GM12892 (cell line): ENCODE results near the gene RBPJL.

Source experiments
- DNase-seq: peaks from one replicate; pipeline ENCODE4 v3.0.0; 2011; ENCODE audit not compliant: insufficient read length
- FAIRE-seq: peaks from 2 replicates; lab custom pipeline; 2011; peaks lifted over from hg19 to GRCh38; lab: Jason Lieb, UNC
- POLR2A ChIP-seq: IDR thresholded peaks from 2 replicates; pipeline ENCODE4 v1.6.1; 2011; ENCODE audit warnings: low read depth, low read length, control low read depth
- POLR2AphosphoS5 ChIP-seq: IDR thresholded peaks from 2 replicates; pipeline ENCODE4 v1.6.1; 2011; ENCODE audit warnings: low read depth, low read length, control low read depth
- TAF1 ChIP-seq: IDR thresholded peaks from 2 replicates; pipeline ENCODE4 v1.6.1; 2011; ENCODE audit warnings: low read depth, mild to moderate bottlenecking, control low read depth, low read length, borderline replicate concordance

RBPJL gene

GRCh38 chr20:45340236-45340847, 33.7 kb downstream of the RBPJL start:
- DNase-seq, result no peak
- TF ChIP-seq POLR2AphosphoS5, result no peak
- no peak for TF ChIP-seq TAF1
- TF ChIP-seq POLR2A, result no peak
- FAIRE-seq, result no peak

- no peak for DNase-seq
- no peak for FAIRE-seq
- TF ChIP-seq TAF1 (no peak), POLR2AphosphoS5 (no peak), POLR2A (no peak)
These were observed 34.3 kb downstream of the RBPJL start for GRCh38 chr20:45340951-45341350.

GRCh38 chr20:45341579-45341938, 34.9 kb downstream of the RBPJL start:
- FAIRE-seq, result no peak
- DNase-seq, result no peak
- no peak for TF ChIP-seq POLR2AphosphoS5
- TF ChIP-seq TAF1, result no peak
- no peak for TF ChIP-seq POLR2A

GRCh38 chr20:45341939-45342854, 35.6 kb downstream of the RBPJL start:
- DNase-seq, result no peak
- no peak for FAIRE-seq
- TF ChIP-seq POLR2AphosphoS5 (no peak), TAF1 (no peak), POLR2A (no peak)

- no peak for DNase-seq
- TF ChIP-seq TAF1 (no peak), POLR2A (no peak), POLR2AphosphoS5 (no peak)
- no peak for FAIRE-seq
These were observed 36.4 kb downstream of the RBPJL start for GRCh38 chr20:45342855-45343531.

GRCh38 chr20:45343532-45344167, 37.0 kb downstream of the RBPJL start:
- FAIRE-seq (no peak), DNase-seq (no peak)
- TF ChIP-seq POLR2AphosphoS5 (no peak), TAF1 (no peak), POLR2A (no peak)

- TF ChIP-seq POLR2AphosphoS5, result no peak
- TF ChIP-seq POLR2A, result no peak
- TF ChIP-seq TAF1, result no peak
- FAIRE-seq, result no peak
These were observed 37.7 kb downstream of the RBPJL start for GRCh38 chr20:45344168-45344860.

GRCh38 chr20:45345104-45345936, 38.7 kb downstream of the RBPJL start:
- DNase-seq (no peak), FAIRE-seq (no peak)
- TF ChIP-seq POLR2A (no peak), POLR2AphosphoS5 (no peak), TAF1 (no peak)

More at GRCh38 chr20:45344168-45344860, 37.7 kb downstream of the RBPJL start:
- no peak for DNase-seq

- DNase-seq (no peak), FAIRE-seq (no peak)
- TF ChIP-seq POLR2AphosphoS5, result no peak
- TF ChIP-seq POLR2A, result no peak
- TF ChIP-seq TAF1, result no peak
These were observed 39.7 kb downstream of the RBPJL start for GRCh38 chr20:45346291-45346718.

GRCh38 chr20:45346851-45347250, 40.2 kb downstream of the RBPJL start:
- TF ChIP-seq POLR2AphosphoS5, result no peak
- no peak for TF ChIP-seq TAF1
- TF ChIP-seq POLR2A, result no peak
- DNase-seq (no peak), FAIRE-seq (no peak)
